Astrocyte (in vitro differentiated cells and primary cell): Measurements from ENCODE around the gene PPP2R2C. TPM values are rescaled to one million over a fixed set of nuclear protein-coding genes. Genes with fewer than 3 reads are reported as not detected.

Experiments
- DNase-seq: peaks from one replicate; pipeline ENCODE4 v3.0.0-alpha.2; 2010; ENCODE audit warnings: low read depth
- FAIRE-seq: peaks from 2 replicates; lab custom pipeline; 2011; peaks lifted over from hg19 to GRCh38; lab: Jason Lieb, UNC
- H2AFZ ChIP-seq: 2 replicates; pipeline ENCODE4 v1.6.0; 2012; ENCODE audit warnings: low read depth, low read length, inconsistent platforms
- H3K27ac ChIP-seq: 2 replicates; pipeline ENCODE4 v1.5.1; 2011; ENCODE audit warnings: low read depth, low read length, inconsistent platforms
- H3K27me3 ChIP-seq: 2 replicates; pipeline ENCODE4 v1.6.0; 2011; ENCODE audit warnings: low read length, inconsistent platforms; ENCODE audit not compliant: insufficient read depth
- H3K36me3 ChIP-seq: 2 replicates; pipeline ENCODE4 v1.5.1; 2011; ENCODE audit warnings: low read length, inconsistent platforms; ENCODE audit not compliant: insufficient read depth
- H3K4me1 ChIP-seq: 2 replicates; pipeline ENCODE4 v1.5.1; 2011; ENCODE audit warnings: low read length, inconsistent platforms; ENCODE audit not compliant: insufficient read depth
- H3K4me2 ChIP-seq: 2 replicates; pipeline ENCODE4 v1.6.0; 2012; ENCODE audit warnings: low read length, inconsistent platforms
- H3K4me3 ChIP-seq: 2 replicates; pipeline ENCODE4 v1.5.1; 2011; ENCODE audit warnings: low read depth, mild to moderate bottlenecking, low read length, inconsistent platforms; ENCODE audit not compliant: insufficient read depth
- H3K79me2 ChIP-seq: 2 replicates; pipeline ENCODE4 v1.6.0; 2012; ENCODE audit warnings: mild to moderate bottlenecking, low read length, inconsistent platforms; ENCODE audit not compliant: insufficient read depth
- H3K9ac ChIP-seq: 2 replicates; pipeline ENCODE4 v1.6.0; 2012; ENCODE audit warnings: mild to moderate bottlenecking, low read length, inconsistent platforms
- H3K9me3 ChIP-seq: 2 replicates; pipeline ENCODE4 v1.5.1; 2012; ENCODE audit warnings: low read depth, mild to moderate bottlenecking, low read length, inconsistent platforms; ENCODE audit not compliant: insufficient read depth
- H4K20me1 ChIP-seq: 2 replicates; pipeline ENCODE4 v1.6.0; 2012; ENCODE audit warnings: low read length, inconsistent platforms; ENCODE audit not compliant: insufficient read depth
- H3K27ac Mint-ChIP-seq: one replicate; pipeline ENCODE4 v1.8.0; 2021; ENCODE audit warnings: mild to moderate bottlenecking, mixed read lengths; ENCODE audit not compliant: unreplicated experiment
- H3K27me3 Mint-ChIP-seq: one replicate; pipeline ENCODE4 v1.8.0; 2021; ENCODE audit warnings: low read depth, mixed read lengths; ENCODE audit not compliant: unreplicated experiment
- H3K36me3 Mint-ChIP-seq: one replicate; pipeline ENCODE4 v1.8.0; 2021; ENCODE audit warnings: low read depth, mixed read lengths; ENCODE audit not compliant: unreplicated experiment
- H3K4me1 Mint-ChIP-seq: one replicate; pipeline ENCODE4 v1.8.0; 2021; ENCODE audit warnings: low read depth, mixed read lengths; ENCODE audit not compliant: unreplicated experiment
- H3K4me3 Mint-ChIP-seq: one replicate; pipeline ENCODE4 v1.8.0; 2021; ENCODE audit warnings: mild to moderate bottlenecking, moderate library complexity, mixed read lengths; ENCODE audit not compliant: unreplicated experiment
- H3K9me3 Mint-ChIP-seq: one replicate; pipeline ENCODE4 v1.8.0; 2021; ENCODE audit warnings: mild to moderate bottlenecking, mixed read lengths; ENCODE audit not compliant: unreplicated experiment
- CTCF ChIP-seq: IDR thresholded peaks from 2 replicates; pipeline ENCODE4 v1.5.1; 2011; ENCODE audit warnings: low read depth, mild to moderate bottlenecking, inconsistent platforms, low read length, moderate library complexity; ENCODE audit not compliant: insufficient read depth
- EZH2 ChIP-seq: IDR thresholded peaks from 2 replicates; pipeline ENCODE4 v1.6.1; 2012; ENCODE audit warnings: mild to moderate bottlenecking, low read length, inconsistent platforms; ENCODE audit not compliant: insufficient read depth
- total RNA-seq: library from RNA; stranded (reverse); gene quantifications from 2 replicates; pipeline ENCODE4 v1.2.1, GENCODE V29; 2021

The PPP2R2C gene
- total RNA-seq, 1 donor from 2014 or later: 1.1 TPM

GRCh38 chr4:6359536-6360308 lies 112.7 kb downstream of the PPP2R2C start:
- no peaks in the 10 kb centered on the region for H4K20me1 ChIP-seq
- Mint-ChIP-seq H3K4me3 (no peak overlapping the region), H3K9me3 (peaks cover 1% of the 10 kb centered on the region), H3K27me3 (peaks cover 50% of the 10 kb centered on the region), H3K4me1 (no peaks in the 10 kb centered on the region), H3K36me3 (no peaks in the 10 kb centered on the region), H3K27ac (no peak overlapping the region)
- TF ChIP-seq CTCF: no peak
- TF ChIP-seq EZH2: no peak
- H3K79me2 ChIP-seq: no peaks in the 10 kb centered on the region
- DNase-seq (no peak), FAIRE-seq (no peak)
- no peak overlapping the region for H3K4me2 ChIP-seq
- no peak overlapping the region for H3K4me3 ChIP-seq
- H3K9ac ChIP-seq: no peak overlapping the region
- no peaks in the 10 kb centered on the region for H3K9me3 ChIP-seq
- no peaks in the 10 kb centered on the region for H3K27me3 ChIP-seq
- no peak overlapping the region for H2AFZ ChIP-seq
- no peaks in the 10 kb centered on the region for H3K36me3 ChIP-seq
- H3K4me1 ChIP-seq: no peaks in the 10 kb centered on the region
- H3K27ac ChIP-seq: no peak overlapping the region

- Histone ChIP-seq H2AFZ (no peak overlapping the region), H3K4me3 (no peak overlapping the region), H3K9me3 (no peaks in the 10 kb centered on the region), H3K27me3 (no peaks in the 10 kb centered on the region), H3K9ac (no peak overlapping the region), H3K79me2 (no peaks in the 10 kb centered on the region), H3K4me1 (no peaks in the 10 kb centered on the region), H4K20me1 (no peaks in the 10 kb centered on the region), H3K36me3 (no peaks in the 10 kb centered on the region), H3K4me2 (no peak overlapping the region), H3K27ac (no peak overlapping the region)
- no peak for FAIRE-seq
- Mint-ChIP-seq H3K4me1 (no peaks in the 10 kb centered on the region), H3K27me3 (peaks cover 49% of the 10 kb centered on the region), H3K27ac (no peak overlapping the region), H3K36me3 (no peaks in the 10 kb centered on the region), H3K4me3 (no peak overlapping the region), H3K9me3 (no peaks in the 10 kb centered on the region)
- DNase-seq: no peak
- TF ChIP-seq CTCF (no peak), EZH2 (no peak)
Observed at GRCh38 chr4:6357476-6357875, 114.9 kb downstream of the PPP2R2C start.

- Histone ChIP-seq H3K79me2 (no peaks in the 10 kb centered on the region), H3K27me3 (no peaks in the 10 kb centered on the region), H3K4me2 (no peak overlapping the region), H3K4me1 (no peaks in the 10 kb centered on the region), H4K20me1 (no peaks in the 10 kb centered on the region), H2AFZ (no peak overlapping the region), H3K4me3 (no peak overlapping the region), H3K9me3 (no peaks in the 10 kb centered on the region), H3K27ac (no peak overlapping the region), H3K36me3 (no peaks in the 10 kb centered on the region), H3K9ac (no peak overlapping the region)
- Mint-ChIP-seq H3K9me3 (no peaks in the 10 kb centered on the region), H3K4me3 (no peak overlapping the region), H3K36me3 (no peaks in the 10 kb centered on the region), H3K27me3 (peaks cover 42% of the 10 kb centered on the region), H3K4me1 (peaks cover 3% of the 10 kb centered on the region), H3K27ac (no peak overlapping the region)
- FAIRE-seq: no peak
- no peak for DNase-seq
- TF ChIP-seq EZH2: no peak
- no peak for TF ChIP-seq CTCF
Observed at GRCh38 chr4:6356076-6356560, 116.3 kb downstream of the PPP2R2C start.
